ENCODE data around the gene PTN. TPM values are rescaled to one million over a fixed set of nuclear protein-coding genes. Genes with fewer than 3 reads are reported as not detected.

PTN gene
- total RNA-seq, 1 donor from 2014 or later: 271 TPM

- H3K27ac Mint-ChIP-seq: no peak overlapping the region
- TF ChIP-seq CTCF (conservative IDR thresholded peaks at IDR 0.05): no peak
- H3K9me3 Mint-ChIP-seq: peaks cover 9% of the 10 kb centered on the region
- no peaks in the 10 kb centered on the region for H3K27me3 Mint-ChIP-seq
- H3K36me3 Mint-ChIP-seq: peaks cover 20% of the 10 kb centered on the region
- peak overlapping the region; percentile 50 for H3K4me3 Mint-ChIP-seq
- H3K4me1 Mint-ChIP-seq (ENCODE audit: unreplicated experiment): peaks cover 56% of the 10 kb centered on the region
- DNase-seq (ENCODE audit: extremely low spot score, unreplicated experiment): no peak
Observed at GRCh38 chr7:137305901-137306621, 37.5 kb downstream of the PTN start.

GRCh38 chr7:137304624-137305235, 38.8 kb downstream of the PTN start:
- no peaks in the 10 kb centered on the region for H3K27me3 Mint-ChIP-seq
- peaks cover 5% of the 10 kb centered on the region for H3K9me3 Mint-ChIP-seq
- peaks cover 62% of the 10 kb centered on the region for H3K4me1 Mint-ChIP-seq (ENCODE audit: unreplicated experiment)
- H3K27ac Mint-ChIP-seq: no peak overlapping the region
- H3K36me3 Mint-ChIP-seq: peaks cover 15% of the 10 kb centered on the region
- no peak for DNase-seq (ENCODE audit: extremely low spot score, unreplicated experiment)
- TF ChIP-seq CTCF (conservative IDR thresholded peaks at IDR 0.05): peak; percentile 58
- H3K4me3 Mint-ChIP-seq: no peak overlapping the region

GRCh38 chr7:137304165-137304564, 39.4 kb downstream of the PTN start:
- peaks cover 60% of the 10 kb centered on the region for H3K4me1 Mint-ChIP-seq (ENCODE audit: unreplicated experiment)
- no peak for TF ChIP-seq CTCF (conservative IDR thresholded peaks at IDR 0.05)
- DNase-seq (ENCODE audit: extremely low spot score, unreplicated experiment): no peak
- H3K27me3 Mint-ChIP-seq: no peaks in the 10 kb centered on the region
- H3K27ac Mint-ChIP-seq: no peak overlapping the region
- no peaks in the 10 kb centered on the region for H3K9me3 Mint-ChIP-seq
- H3K36me3 Mint-ChIP-seq: peaks cover 12% of the 10 kb centered on the region
- H3K4me3 Mint-ChIP-seq: peak overlapping the region; percentile 63

- H3K4me3 Mint-ChIP-seq: no peak overlapping the region
- H3K27ac Mint-ChIP-seq: no peak overlapping the region
- peaks cover 3% of the 10 kb centered on the region for H3K36me3 Mint-ChIP-seq
- peaks cover 69% of the 10 kb centered on the region for H3K4me1 Mint-ChIP-seq (ENCODE audit: unreplicated experiment)
- DNase-seq (ENCODE audit: extremely low spot score, unreplicated experiment): no peak
- H3K27me3 Mint-ChIP-seq: no peaks in the 10 kb centered on the region
- TF ChIP-seq CTCF (conservative IDR thresholded peaks at IDR 0.05): no peak
- no peaks in the 10 kb centered on the region for H3K9me3 Mint-ChIP-seq
Observed at GRCh38 chr7:137302081-137302480, 41.5 kb downstream of the PTN start.

- no peaks in the 10 kb centered on the region for H3K9me3 Mint-ChIP-seq
- no peaks in the 10 kb centered on the region for H3K27me3 Mint-ChIP-seq
- no peak overlapping the region for H3K4me3 Mint-ChIP-seq
- peaks cover 3% of the 10 kb centered on the region for H3K36me3 Mint-ChIP-seq
- H3K27ac Mint-ChIP-seq: no peak overlapping the region
- TF ChIP-seq CTCF (conservative IDR thresholded peaks at IDR 0.05): no peak
- H3K4me1 Mint-ChIP-seq (ENCODE audit: unreplicated experiment): peaks cover 52% of the 10 kb centered on the region
- DNase-seq (ENCODE audit: extremely low spot score, unreplicated experiment): no peak
Observed at GRCh38 chr7:137298464-137298794, 45.1 kb downstream of the PTN start.
